Ishikawa (cell line): ENCODE results near the gene ABCB11.

Experiments used
- CEBPB ChIP-seq: IDR thresholded peaks from 2 replicates; pipeline ENCODE4 v1.6.1; 2012
- CREB1 ChIP-seq: IDR thresholded peaks from 2 replicates; pipeline ENCODE4 v1.6.1; 2012; ENCODE audit warnings: low read depth
- EGR1 ChIP-seq: IDR thresholded peaks from 2 replicates; pipeline ENCODE4 v1.6.1; 2012
- EP300 ChIP-seq: IDR thresholded peaks from 2 replicates; pipeline ENCODE4 v1.6.1; 2012; ENCODE audit warnings: borderline replicate concordance
- FOXM1 ChIP-seq: IDR thresholded peaks from 2 replicates; pipeline ENCODE4 v1.6.1; 2012; ENCODE audit warnings: low read depth, borderline replicate concordance
- REST ChIP-seq: IDR thresholded peaks from 2 replicates; pipeline ENCODE4 v1.6.1; 2012; ENCODE audit warnings: low read depth, mild to moderate bottlenecking
- TEAD4 ChIP-seq: IDR thresholded peaks from 2 replicates; pipeline ENCODE4 v1.6.1; 2012
- YY1 ChIP-seq: IDR thresholded peaks from 2 replicates; pipeline ENCODE4 v1.6.1; 2012; ENCODE audit warnings: low read depth

- TF ChIP-seq YY1 (no peak), CEBPB (no peak), REST (no peak), EP300 (no peak), TEAD4 (no peak), FOXM1 (no peak), CREB1 (no peak), EGR1 (no peak)
Observed at GRCh38 chr2:168964251-168964807, 66.8 kb downstream of the ABCB11 start.
